ENCODE measurements around the gene KANK3.
"Not testable (repeated sequence)": the region's sequence is repeated elsewhere in the genome, so short reads cannot be mapped to it uniquely, and the experiment has no call there.

The KANK3 gene

GRCh38 chr19:8387688-8388611 lies 44.9 kb upstream of the KANK3 start:
- Histone ChIP-seq H3K9me3 (ENCODE audit: control extremely low read depth in 1 of 5, control insufficient read depth in 4 of 5, insufficient read depth in 2 of 5, low read depth in 1 of 5, low read length in 4 of 5) (peaks cover 0 to 6% (median 0%) of the 10 kb centered on the region in 5 experiments), H3K4me3 (ENCODE audit: control insufficient read depth in 1 of 7, extremely low read depth in 1 of 7, insufficient read depth in 4 of 7, low read depth in 2 of 7, low read length in 6 of 7) (no peak overlapping the region), H3K27me3 (replicated peaks in 2 of 5; ENCODE audit: control insufficient read depth in 4 of 5, insufficient read depth in 5 of 5, low read length in 4 of 5) (no peaks in the 10 kb centered on the region), H3K36me3 (ENCODE audit: control insufficient read depth in 4 of 4, insufficient read depth in 4 of 4, low read length in 3 of 4) (peaks cover 0 to 5% (median 0%) of the 10 kb centered on the region in 4 experiments), H3K27ac (ENCODE audit: insufficient read depth in 1 of 2, low read depth in 1 of 2, low read length in 2 of 2, poor library complexity in 1 of 2, severe bottlenecking in 2 of 2) (no peak overlapping the region), H3K4me1 (ENCODE audit: control extremely low read depth in 1 of 4, control insufficient read depth in 4 of 4, insufficient read depth in 4 of 4, low read length in 3 of 4) (peaks cover 0 to 21% (median 16%) of the 10 kb centered on the region in 4 experiments)
- 100% methylated on average over 10 of the region's 16 CpGs for WGBS (ENCODE audit: insufficient coverage)
- ChIA-PET CTCF (no interaction called here), POLR2A (interaction anchor here (0.7 kb wide), 1 partner anchor 92 kb away, joined by 5 read pairs; no protein-coding TSS in a partner anchor)
- DNase-seq, result no peak

- ChIA-PET POLR2A (interaction anchor here (0.7 kb wide), 1 partner anchor 93 kb away, joined by 5 read pairs; no protein-coding TSS in a partner anchor), CTCF (interaction anchor here (0.7 to 1.2 kb wide), 2 partner anchors 12 to 42 kb away, joined by 3 read pairs; no protein-coding TSS in a partner anchor)
- no peaks in the 10 kb centered on the region for H3K27me3 ChIP-seq (replicated peaks in 2 of 5; ENCODE audit: control insufficient read depth in 4 of 5, insufficient read depth in 5 of 5, low read length in 4 of 5)
- DNase-seq, result no peak
- H3K4me3 ChIP-seq (ENCODE audit: control insufficient read depth in 1 of 7, extremely low read depth in 1 of 7, insufficient read depth in 4 of 7, low read depth in 2 of 7, low read length in 6 of 7), result no peak overlapping the region
- peaks cover 0 to 5% (median 0%) of the 10 kb centered on the region in 4 experiments for H3K36me3 ChIP-seq (ENCODE audit: control insufficient read depth in 4 of 4, insufficient read depth in 4 of 4, low read length in 3 of 4)
- peaks cover 0 to 16% (median 11%) of the 10 kb centered on the region in 4 experiments for H3K4me1 ChIP-seq (ENCODE audit: control extremely low read depth in 1 of 4, control insufficient read depth in 4 of 4, insufficient read depth in 4 of 4, low read length in 3 of 4)
- 87% methylated on average over 4 of the region's 4 CpGs for WGBS (ENCODE audit: insufficient coverage)
- H3K27ac ChIP-seq (ENCODE audit: insufficient read depth in 1 of 2, low read depth in 1 of 2, low read length in 2 of 2, poor library complexity in 1 of 2, severe bottlenecking in 2 of 2), result no peak overlapping the region
- H3K9me3 ChIP-seq (ENCODE audit: control extremely low read depth in 1 of 5, control insufficient read depth in 4 of 5, insufficient read depth in 2 of 5, low read depth in 1 of 5, low read length in 4 of 5), result peaks cover 0 to 6% (median 0%) of the 10 kb centered on the region in 5 experiments
Observed at GRCh38 chr19:8386990-8387389, 43.9 kb upstream of the KANK3 start.

- 87% methylated on average over 8 of the region's 9 CpGs for WGBS (ENCODE audit: insufficient coverage)
- not testable (repeated sequence) for H3K27ac ChIP-seq (ENCODE audit: insufficient read depth in 1 of 2, low read depth in 1 of 2, low read length in 2 of 2, poor library complexity in 1 of 2, severe bottlenecking in 2 of 2)
Observed at GRCh38 chr19:8386419-8386818, 43.4 kb upstream of the KANK3 start.

GRCh38 chr19:8385566-8385965 lies 42.5 kb upstream of the KANK3 start:
- H3K27ac ChIP-seq (ENCODE audit: insufficient read depth in 1 of 2, low read depth in 1 of 2, low read length in 2 of 2, poor library complexity in 1 of 2, severe bottlenecking in 2 of 2); H3K27me3 ChIP-seq (replicated peaks in 2 of 5; ENCODE audit: control insufficient read depth in 4 of 5, insufficient read depth in 5 of 5, low read length in 4 of 5); DNase-seq; H3K9me3 ChIP-seq (ENCODE audit: control extremely low read depth in 1 of 5, control insufficient read depth in 4 of 5, insufficient read depth in 2 of 5, low read depth in 1 of 5, low read length in 4 of 5); H3K4me1 ChIP-seq (ENCODE audit: control extremely low read depth in 1 of 4, control insufficient read depth in 4 of 4, insufficient read depth in 4 of 4, low read length in 3 of 4); POLR2A ChIA-PET; H3K4me3 ChIP-seq (ENCODE audit: control insufficient read depth in 1 of 7, extremely low read depth in 1 of 7, insufficient read depth in 4 of 7, low read depth in 2 of 7, low read length in 6 of 7); H3K36me3 ChIP-seq (ENCODE audit: control insufficient read depth in 4 of 4, insufficient read depth in 4 of 4, low read length in 3 of 4): not testable (repeated sequence)
- WGBS (ENCODE audit: insufficient coverage), result 100% methylated on average over 3 of the region's 3 CpGs
- CTCF ChIA-PET, result interaction anchor here (0.7 to 1.2 kb wide), 3 partner anchors 13 to 25 kb away, joined by 3 read pairs; no protein-coding TSS in a partner anchor

More at GRCh38 chr19:8386419-8386818, 43.4 kb upstream of the KANK3 start:
- POLR2A ChIA-PET; H3K27me3 ChIP-seq (replicated peaks in 2 of 5; ENCODE audit: control insufficient read depth in 4 of 5, insufficient read depth in 5 of 5, low read length in 4 of 5); DNase-seq; H3K36me3 ChIP-seq (ENCODE audit: control insufficient read depth in 4 of 4, insufficient read depth in 4 of 4, low read length in 3 of 4); H3K4me3 ChIP-seq (ENCODE audit: control insufficient read depth in 1 of 7, extremely low read depth in 1 of 7, insufficient read depth in 4 of 7, low read depth in 2 of 7, low read length in 6 of 7); H3K9me3 ChIP-seq (ENCODE audit: control extremely low read depth in 1 of 5, control insufficient read depth in 4 of 5, insufficient read depth in 2 of 5, low read depth in 1 of 5, low read length in 4 of 5): not testable (repeated sequence)
- H3K4me1 ChIP-seq (ENCODE audit: control extremely low read depth in 1 of 4, control insufficient read depth in 4 of 4, insufficient read depth in 4 of 4, low read length in 3 of 4), result peaks cover 0 to 11% (median 6%) of the 10 kb centered on the region in 4 experiments
- CTCF ChIA-PET, result interaction anchor here (0.7 to 1.2 kb wide), 4 partner anchors 12 to 43 kb away, joined by 3 read pairs; no protein-coding TSS in a partner anchor

- DNase-seq; H3K4me1 ChIP-seq (ENCODE audit: control extremely low read depth in 1 of 4, control insufficient read depth in 4 of 4, insufficient read depth in 4 of 4, low read length in 3 of 4); POLR2A ChIA-PET; H3K9me3 ChIP-seq (ENCODE audit: control extremely low read depth in 1 of 5, control insufficient read depth in 4 of 5, insufficient read depth in 2 of 5, low read depth in 1 of 5, low read length in 4 of 5); H3K36me3 ChIP-seq (ENCODE audit: control insufficient read depth in 4 of 4, insufficient read depth in 4 of 4, low read length in 3 of 4); CTCF ChIA-PET; H3K4me3 ChIP-seq (ENCODE audit: control insufficient read depth in 1 of 7, extremely low read depth in 1 of 7, insufficient read depth in 4 of 7, low read depth in 2 of 7, low read length in 6 of 7); H3K27me3 ChIP-seq (replicated peaks in 2 of 5; ENCODE audit: control insufficient read depth in 4 of 5, insufficient read depth in 5 of 5, low read length in 4 of 5); H3K27ac ChIP-seq (ENCODE audit: insufficient read depth in 1 of 2, low read depth in 1 of 2, low read length in 2 of 2, poor library complexity in 1 of 2, severe bottlenecking in 2 of 2): not testable (repeated sequence)
- 40% methylated on average over 1 of the region's 2 CpGs for WGBS (ENCODE audit: insufficient coverage)
Observed at GRCh38 chr19:8385103-8385502, 42.0 kb upstream of the KANK3 start.

- WGBS (ENCODE audit: insufficient coverage), result 70% methylated on average over 1 of the region's 4 CpGs
- DNase-seq; H3K27me3 ChIP-seq (replicated peaks in 2 of 5; ENCODE audit: control insufficient read depth in 4 of 5, insufficient read depth in 5 of 5, low read length in 4 of 5); H3K4me3 ChIP-seq (ENCODE audit: control insufficient read depth in 1 of 7, extremely low read depth in 1 of 7, insufficient read depth in 4 of 7, low read depth in 2 of 7, low read length in 6 of 7); POLR2A ChIA-PET; H3K9me3 ChIP-seq (ENCODE audit: control extremely low read depth in 1 of 5, control insufficient read depth in 4 of 5, insufficient read depth in 2 of 5, low read depth in 1 of 5, low read length in 4 of 5); H3K36me3 ChIP-seq (ENCODE audit: control insufficient read depth in 4 of 4, insufficient read depth in 4 of 4, low read length in 3 of 4); H3K27ac ChIP-seq (ENCODE audit: insufficient read depth in 1 of 2, low read depth in 1 of 2, low read length in 2 of 2, poor library complexity in 1 of 2, severe bottlenecking in 2 of 2); H3K4me1 ChIP-seq (ENCODE audit: control extremely low read depth in 1 of 4, control insufficient read depth in 4 of 4, insufficient read depth in 4 of 4, low read length in 3 of 4): not testable (repeated sequence)
- CTCF ChIA-PET, result interaction anchor here (1.3 kb wide), 1 partner anchor 15 kb away, joined by 3 read pairs; no protein-coding TSS in a partner anchor
Observed at GRCh38 chr19:8384569-8384968, 41.5 kb upstream of the KANK3 start.
